Measurements from ENCODE around the gene ANKRD62. TPM values are rescaled to one million over a fixed set of nuclear protein-coding genes. Genes with fewer than 3 reads are reported as not detected.
"Not testable (repeated sequence)": the region's sequence is repeated elsewhere in the genome, so short reads cannot be mapped to it uniquely, and the experiment has no call there.

ANKRD62 gene
- total RNA-seq, 4 donors from 2014 or later: under 0.01 to 0.97 (median 0.27) TPM; not detected in 1

DNA sequence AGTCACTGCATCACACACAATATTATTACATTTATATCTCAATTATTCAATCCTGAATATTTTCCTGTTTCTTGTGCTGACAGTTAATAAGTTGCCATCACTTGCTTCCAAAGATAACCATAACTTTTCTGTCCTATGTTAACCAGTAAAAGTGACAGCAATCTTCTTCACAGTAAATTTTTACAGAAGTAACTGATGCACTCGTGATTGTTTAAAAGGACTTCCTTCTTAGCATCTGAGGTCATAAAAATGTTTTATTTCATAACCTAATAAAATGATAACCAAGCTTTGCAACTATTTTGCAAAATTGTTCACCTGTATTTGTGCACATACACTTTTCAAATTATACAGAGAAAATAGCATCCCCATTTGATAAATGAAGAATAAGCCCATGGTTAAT is 20.6 kb upstream of the ANKRD62 start:
- Histone ChIP-seq H3K27me3 (no peaks in the 10 kb centered on the region), H3K27ac (no peak overlapping the region), H3K9me3 (no peaks in the 10 kb centered on the region), H3K4me1 (no peaks in the 10 kb centered on the region), H3K36me3 (no peaks in the 10 kb centered on the region), H3K4me3 (no peak overlapping the region)
- DNase-seq: no peak
- WGBS, 2 donors: 60 to 76% methylated on average over 1 of the region's 1 CpG
- TF ChIP-seq POLR2A (IDR thresholded peaks at IDR 0.05): no peak
- TF ChIP-seq, protein P1, sequence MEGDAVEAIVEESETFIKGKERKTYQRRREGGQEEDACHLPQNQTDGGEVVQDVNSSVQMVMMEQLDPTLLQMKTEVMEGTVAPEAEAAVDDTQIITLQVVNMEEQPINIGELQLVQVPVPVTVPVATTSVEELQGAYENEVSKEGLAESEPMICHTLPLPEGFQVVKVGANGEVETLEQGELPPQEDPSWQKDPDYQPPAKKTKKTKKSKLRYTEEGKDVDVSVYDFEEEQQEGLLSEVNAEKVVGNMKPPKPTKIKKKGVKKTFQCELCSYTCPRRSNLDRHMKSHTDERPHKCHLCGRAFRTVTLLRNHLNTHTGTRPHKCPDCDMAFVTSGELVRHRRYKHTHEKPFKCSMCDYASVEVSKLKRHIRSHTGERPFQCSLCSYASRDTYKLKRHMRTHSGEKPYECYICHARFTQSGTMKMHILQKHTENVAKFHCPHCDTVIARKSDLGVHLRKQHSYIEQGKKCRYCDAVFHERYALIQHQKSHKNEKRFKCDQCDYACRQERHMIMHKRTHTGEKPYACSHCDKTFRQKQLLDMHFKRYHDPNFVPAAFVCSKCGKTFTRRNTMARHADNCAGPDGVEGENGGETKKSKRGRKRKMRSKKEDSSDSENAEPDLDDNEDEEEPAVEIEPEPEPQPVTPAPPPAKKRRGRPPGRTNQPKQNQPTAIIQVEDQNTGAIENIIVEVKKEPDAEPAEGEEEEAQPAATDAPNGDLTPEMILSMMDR (IDR thresholded peaks at IDR 0.05): no peak
- intact Hi-C loops (cut with DNase I): no loop called here

DNA sequence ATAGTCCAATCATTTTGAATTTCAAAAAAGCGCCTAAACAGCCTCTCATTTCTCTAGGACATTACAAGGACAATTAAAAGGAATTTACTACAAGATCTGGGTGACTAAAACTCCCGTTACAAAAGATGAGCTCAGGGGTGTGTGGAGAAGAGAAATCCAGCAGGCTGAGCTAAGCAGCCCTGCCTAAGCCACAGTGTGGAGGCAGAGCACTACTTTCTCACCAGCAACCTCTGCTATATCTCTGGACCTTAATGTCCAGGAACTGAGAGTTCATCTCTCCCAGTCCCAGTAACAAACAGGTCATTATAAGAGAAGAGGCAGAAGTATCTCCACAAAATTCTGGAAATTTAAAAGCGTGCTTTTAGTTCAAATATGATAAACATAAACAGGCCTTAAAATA is 18.9 kb upstream of the ANKRD62 start:
- DNase-seq: no peak
- Histone ChIP-seq H3K27ac (no peak overlapping the region), H3K4me1 (no peaks in the 10 kb centered on the region), H3K4me3 (no peak overlapping the region), H3K27me3 (no peaks in the 10 kb centered on the region), H3K36me3 (no peaks in the 10 kb centered on the region), H3K9me3 (no peaks in the 10 kb centered on the region)
- no peak for TF ChIP-seq POLR2A (IDR thresholded peaks at IDR 0.05)
- TF ChIP-seq, protein P1 (IDR thresholded peaks at IDR 0.05): peak in 1 of 6 experiments; percentile 8
- intact Hi-C loops (cut with DNase I): no loop called here
- WGBS, 2 donors: 75 to 83% methylated on average over 3 of the region's 3 CpGs

DNA sequence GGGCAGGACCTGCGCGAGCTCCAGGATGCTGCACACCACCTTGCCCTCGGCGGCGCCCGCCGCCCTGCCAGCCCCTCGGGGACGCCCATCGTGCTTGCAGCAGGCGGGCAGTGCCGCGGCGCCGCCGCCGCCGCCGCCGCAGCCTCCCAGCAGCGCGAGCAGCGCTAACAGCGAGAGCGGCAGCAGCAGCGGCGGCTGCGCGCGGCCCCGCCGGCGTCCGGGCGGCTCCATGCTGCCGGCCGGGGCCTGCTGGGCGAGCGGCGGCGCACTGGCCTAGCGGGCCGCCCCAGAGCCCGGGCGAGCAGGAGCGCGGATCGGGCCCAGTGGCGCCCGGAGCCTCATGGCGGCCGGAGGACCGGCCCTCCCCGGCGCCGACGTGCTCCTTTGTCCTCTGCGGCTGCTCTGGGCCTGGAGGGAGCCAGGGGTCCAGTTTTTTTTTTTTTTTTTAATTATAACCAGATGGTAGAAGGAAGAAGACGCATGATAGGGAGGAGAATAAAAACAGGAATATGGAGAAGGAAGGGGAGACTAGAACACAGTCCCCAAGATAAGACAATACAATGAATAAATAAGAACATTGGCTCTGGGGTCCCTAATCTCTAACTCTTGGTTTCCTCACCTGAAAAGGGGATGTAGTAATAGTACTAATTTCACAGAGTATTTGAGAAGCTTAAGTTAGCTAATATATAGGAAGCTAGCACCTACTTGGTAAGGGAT is 17.1 kb upstream of the ANKRD62 start:
- H3K36me3 ChIP-seq: no peaks in the 10 kb centered on the region
- intact Hi-C loops (cut with DNase I): no loop called here
- WGBS, 2 donors: 21 to 51% methylated on average over 3 to 16 of the region's 59 CpGs
- H3K27me3 ChIP-seq: no peaks in the 10 kb centered on the region
- TF ChIP-seq, protein P1 (IDR thresholded peaks at IDR 0.05): no peak
- TF ChIP-seq POLR2A (IDR thresholded peaks at IDR 0.05): no peak
- peak overlapping the region in 3 of 4 donors; percentile 63 to 68 (median 63) for H3K27ac ChIP-seq
- DNase-seq: no peak
- peak overlapping the region in 3 of 4 donors; percentile 23 to 57 (median 37) for H3K4me3 ChIP-seq
- H3K4me1 ChIP-seq: no peaks in the 10 kb centered on the region
- no peaks in the 10 kb centered on the region for H3K9me3 ChIP-seq

DNA sequence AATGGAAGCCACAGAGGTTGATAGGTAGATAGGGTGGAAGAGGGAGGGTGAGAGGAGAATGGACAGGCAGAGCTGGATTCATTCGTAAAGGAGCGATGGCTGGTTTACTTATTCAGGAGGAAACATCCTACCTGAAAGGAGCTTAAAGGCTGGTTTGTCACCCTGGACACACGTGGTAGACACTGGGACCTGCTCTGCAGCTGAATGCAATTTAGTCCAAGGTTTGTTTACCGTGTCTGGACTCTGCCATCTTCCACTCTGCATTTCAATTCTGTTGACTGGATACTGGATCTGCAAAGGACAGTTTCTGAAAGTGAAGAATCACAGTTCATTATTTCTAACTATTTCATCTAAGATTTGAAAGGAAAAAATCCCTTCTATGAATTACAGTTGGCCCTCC is 15.6 kb upstream of the ANKRD62 start:
- H3K4me1 ChIP-seq; H3K9me3 ChIP-seq; H3K4me3 ChIP-seq; H3K27ac ChIP-seq; H3K36me3 ChIP-seq; DNase-seq; intact Hi-C loops (cut with DNase I); H3K27me3 ChIP-seq: not testable (repeated sequence)
- 45% methylated on average over 2 of the region's 4 CpGs; no CpG with 5 or more reads in 1 of the 2 donors for WGBS, 2 donors

DNA sequence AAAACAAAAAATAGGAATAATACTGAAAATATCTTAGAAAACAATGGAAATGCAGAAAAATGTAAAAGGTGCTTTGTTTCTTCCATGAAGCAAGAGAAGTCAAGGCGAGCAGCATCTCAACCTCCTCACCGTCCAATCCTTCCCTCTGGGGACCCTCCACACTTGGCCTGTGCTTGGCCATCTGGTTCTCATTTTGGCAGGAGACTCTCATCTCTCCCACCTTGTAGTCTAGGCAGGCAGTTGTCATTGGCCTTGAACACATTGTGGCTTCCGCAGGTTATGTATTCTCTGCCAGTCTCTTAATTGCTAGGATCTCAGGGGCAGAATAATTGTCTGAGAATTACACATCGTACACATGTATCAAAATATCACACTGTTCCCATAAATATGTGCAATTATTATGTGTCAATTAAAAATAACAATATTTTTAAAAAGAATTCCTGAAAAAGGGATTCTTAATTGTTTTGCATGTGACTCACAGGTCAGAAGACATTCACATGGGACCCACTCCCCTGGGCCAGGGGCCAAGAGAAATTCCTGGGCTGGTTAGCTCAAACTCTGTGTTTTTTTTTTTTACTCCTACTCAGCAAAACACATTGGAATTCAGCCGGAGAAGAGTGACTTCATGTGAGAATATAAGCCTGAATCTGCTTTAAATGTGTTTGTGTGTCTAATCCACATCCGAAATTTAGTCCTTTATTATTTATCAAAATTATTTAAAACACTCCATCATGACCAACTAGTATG is 14.0 kb upstream of the ANKRD62 start:
- Histone ChIP-seq H3K9me3 (no peaks in the 10 kb centered on the region), H3K36me3 (no peaks in the 10 kb centered on the region), H3K27ac (no peak overlapping the region), H3K4me1 (no peaks in the 10 kb centered on the region), H3K4me3 (no peak overlapping the region), H3K27me3 (no peaks in the 10 kb centered on the region)
- no peak for DNase-seq
- WGBS, 2 donors: 53 to 70% methylated on average over 6 of the region's 6 CpGs
- intact Hi-C loops (cut with DNase I): no loop called here
- TF ChIP-seq, protein P1 (IDR thresholded peaks at IDR 0.05): no peak
- no peak for TF ChIP-seq POLR2A (IDR thresholded peaks at IDR 0.05)

Data from esophagus squamous epithelium (tissue), 5 donors.